Lower leg skin (tissue), 4 donors: Measurements from ENCODE around the gene ERRFI1. TPM values are rescaled to one million over a fixed set of nuclear protein-coding genes. Genes with fewer than 3 reads are reported as not detected.

Experiments used
- DNase-seq, 2 donors: peaks; one replicate each; pipeline ENCODE4 v3.0.0-alpha.2; 2019; ENCODE audit warnings: low spot score in 2 of 2
- H3K4me3 ChIP-seq: fragments of 200-600 bp; sonication (generic); 2 replicates; pipeline ENCODE4 v1.5.1; 2017; ENCODE audit warnings: mild to moderate bottlenecking, low read depth; ENCODE audit not compliant: poor library complexity, severe bottlenecking
- POLR2A ChIP-seq, 2 donors: fragments of 450-650 bp; IDR thresholded peaks; one replicate each; pipeline ENCODE4 v1.6.1; 2016 to 2017; ENCODE audit warnings: antibody characterized with exemption in 2 of 2, mild to moderate bottlenecking in 1 of 2, moderate library complexity in 1 of 2
- WGBS, 2 donors: methylation state at CpG; one replicate each; pipeline ENCODE4 v1.1.5; 2018; 5-methylcytosine and 5-hydroxymethylcytosine counted together
- intact Hi-C: fragments of 100-400 bp; cut with DNase I; formaldehyde crosslinking; loops from one replicate; pipeline ENCODE4 v1.15.0; 2023; ENCODE audit warnings: low total_unique reads
- total RNA-seq, 4 donors: library from RNA; depleted of rRNA; stranded (reverse); fragments of >200 nt; gene quantifications; one replicate each; pipeline ENCODE4 v1.1.0, GENCODE V29; 2016
- TF ChIP-seq, protein P1 (sequence below), 3 donors: fragments of 450-650 bp; IDR thresholded peaks; one replicate each; pipeline ENCODE4 v1.5.1; 2016; ENCODE audit warnings: antibody characterized with exemption in 3 of 3, mild to moderate bottlenecking in 3 of 3, moderate library complexity in 2 of 3

Gene ERRFI1
- total RNA-seq, 4 donors from 2014 or later = 93.6 to 566 (median 163) TPM

- DNase-seq = no peak
- TF ChIP-seq POLR2A (IDR thresholded peaks at IDR 0.05) = no peak
- TF ChIP-seq, protein P1, sequence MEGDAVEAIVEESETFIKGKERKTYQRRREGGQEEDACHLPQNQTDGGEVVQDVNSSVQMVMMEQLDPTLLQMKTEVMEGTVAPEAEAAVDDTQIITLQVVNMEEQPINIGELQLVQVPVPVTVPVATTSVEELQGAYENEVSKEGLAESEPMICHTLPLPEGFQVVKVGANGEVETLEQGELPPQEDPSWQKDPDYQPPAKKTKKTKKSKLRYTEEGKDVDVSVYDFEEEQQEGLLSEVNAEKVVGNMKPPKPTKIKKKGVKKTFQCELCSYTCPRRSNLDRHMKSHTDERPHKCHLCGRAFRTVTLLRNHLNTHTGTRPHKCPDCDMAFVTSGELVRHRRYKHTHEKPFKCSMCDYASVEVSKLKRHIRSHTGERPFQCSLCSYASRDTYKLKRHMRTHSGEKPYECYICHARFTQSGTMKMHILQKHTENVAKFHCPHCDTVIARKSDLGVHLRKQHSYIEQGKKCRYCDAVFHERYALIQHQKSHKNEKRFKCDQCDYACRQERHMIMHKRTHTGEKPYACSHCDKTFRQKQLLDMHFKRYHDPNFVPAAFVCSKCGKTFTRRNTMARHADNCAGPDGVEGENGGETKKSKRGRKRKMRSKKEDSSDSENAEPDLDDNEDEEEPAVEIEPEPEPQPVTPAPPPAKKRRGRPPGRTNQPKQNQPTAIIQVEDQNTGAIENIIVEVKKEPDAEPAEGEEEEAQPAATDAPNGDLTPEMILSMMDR (IDR thresholded peaks at IDR 0.05) = no peak
- 95 to 97% methylated on average over 5 of the region's 5 CpGs for WGBS, 2 donors
- intact Hi-C loops = no loop called here
- H3K4me3 ChIP-seq = no peak overlapping the region
Observed at GRCh38 chr1:7995437-7995836, 30.7 kb downstream of the ERRFI1 start.

DNA sequence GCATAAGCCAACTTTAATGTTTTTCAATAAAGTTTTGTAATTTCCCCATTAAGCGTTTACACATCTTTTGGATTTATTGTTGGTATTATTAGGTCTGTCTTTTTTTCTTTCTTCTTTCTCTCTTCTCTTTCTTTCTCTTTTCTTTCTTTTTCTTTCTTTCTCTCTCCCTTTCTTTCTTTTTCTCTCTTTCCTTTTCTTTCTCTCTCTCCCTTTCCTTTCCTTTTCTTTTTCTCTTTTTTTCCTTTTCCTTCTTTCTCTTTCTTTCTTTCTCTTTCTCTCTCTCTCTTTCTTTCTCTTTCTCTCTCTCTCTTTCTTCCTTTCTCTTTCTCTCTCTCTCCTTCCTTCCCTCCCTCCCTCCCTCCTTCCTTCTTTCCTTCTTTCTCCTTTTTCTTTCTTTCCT, 31.3 kb downstream of the ERRFI1 start:
- no peak for TF ChIP-seq POLR2A (IDR thresholded peaks at IDR 0.05)
- TF ChIP-seq, protein P1 (IDR thresholded peaks at IDR 0.05) = no peak
- H3K4me3 ChIP-seq = no peak overlapping the region
- DNase-seq = no peak
- 96 to 100% methylated on average over 1 of the region's 1 CpG for WGBS, 2 donors
- intact Hi-C loops = no loop called here

- 92 to 94% methylated on average over 19 of the region's 19 CpGs for WGBS, 2 donors
- intact Hi-C loops = no loop called here
- TF ChIP-seq, protein P1 (IDR thresholded peaks at IDR 0.05) = no peak
- no peak for TF ChIP-seq POLR2A (IDR thresholded peaks at IDR 0.05)
- H3K4me3 ChIP-seq = no peak overlapping the region
- DNase-seq = no peak
Observed at GRCh38 chr1:7993593-7994479, 32.3 kb downstream of the ERRFI1 start.

DNA sequence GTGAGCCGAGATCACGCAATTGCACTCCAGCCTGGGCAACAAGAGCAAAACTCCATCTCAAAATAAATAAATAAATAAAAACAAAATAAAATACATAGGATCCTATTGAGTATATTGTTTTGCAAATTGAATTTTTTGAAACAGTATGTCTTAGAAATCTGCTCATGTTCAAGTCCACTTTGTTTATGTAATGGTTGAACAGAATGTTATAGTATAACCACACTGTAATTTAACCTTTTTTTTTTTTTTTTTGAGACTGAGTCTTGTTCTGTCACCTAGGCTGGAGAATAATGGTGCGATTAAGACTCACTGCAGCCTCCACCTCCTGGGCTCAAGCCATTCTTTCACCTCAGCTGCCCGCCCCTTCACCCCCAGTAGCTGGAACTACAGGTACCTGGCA, 33.2 kb downstream of the ERRFI1 start:
- DNase-seq = no peak
- TF ChIP-seq POLR2A (IDR thresholded peaks at IDR 0.05) = no peak
- TF ChIP-seq, protein P1 (IDR thresholded peaks at IDR 0.05) = no peak
- intact Hi-C loops = no loop called here
- 90 to 97% methylated on average over 4 of the region's 4 CpGs for WGBS, 2 donors
- no peak overlapping the region for H3K4me3 ChIP-seq

GRCh38 chr1:7991504-7992440, 34.3 kb downstream of the ERRFI1 start:
- 82 to 87% methylated on average over 18 of the region's 18 CpGs for WGBS, 2 donors
- no peak for TF ChIP-seq POLR2A (IDR thresholded peaks at IDR 0.05)
- TF ChIP-seq, protein P1 (IDR thresholded peaks at IDR 0.05) = no peak
- no peak for DNase-seq
- H3K4me3 ChIP-seq = no peak overlapping the region
- intact Hi-C loops = no loop called here
